Measurements from ENCODE around the gene LY6G5B. TPM values are rescaled to one million over a fixed set of nuclear protein-coding genes. Genes with fewer than 3 reads are reported as not detected.
A peak's percentile ranks its signal among the peaks of the same experiment; 100 is the strongest.

LY6G5B gene
- total RNA-seq, 2 donors from 2014 or later, result 13.9 to 17.0 TPM

GRCh38 chr6:31717499-31718222 is 47.9 kb downstream of the LY6G5B start:
- H3K27ac Mint-ChIP-seq, result peak overlapping the region; percentile 67
- peak; percentile 78 for TF ChIP-seq CTCF (conservative IDR thresholded peaks at IDR 0.05)
- H3K9me3 Mint-ChIP-seq, result no peaks in the 10 kb centered on the region
- H3K4me3 Mint-ChIP-seq, result no peak overlapping the region
- Histone ChIP-seq H3K4me3 (ENCODE audit: low read length) (no peak overlapping the region), H3K9me3 (ENCODE audit: control insufficient read depth, low read length) (no peaks in the 10 kb centered on the region), H3K27me3 (ENCODE audit: control insufficient read depth, insufficient read depth, low read length, poor library complexity, severe bottlenecking) (no peaks in the 10 kb centered on the region), H3K36me3 (ENCODE audit: control insufficient read depth, insufficient read depth, low read length) (no peaks in the 10 kb centered on the region), H3K27ac (ENCODE audit: low read depth, low read length) (no peak overlapping the region), H3K9ac (ENCODE audit: extremely low read depth, low read length, poor library complexity, severe bottlenecking) (no peak overlapping the region), H3K4me1 (ENCODE audit: control insufficient read depth, insufficient read depth, low read length) (peaks cover 7% of the 10 kb centered on the region)
- no peaks in the 10 kb centered on the region for H3K36me3 Mint-ChIP-seq (ENCODE audit: low read depth)
- H3K4me1 Mint-ChIP-seq, result peaks cover 35% of the 10 kb centered on the region
- WGBS, 2 experiments (ENCODE audit: insufficient coverage in 1 of 2, insufficient read length in 1 of 2), result 59 to 77% methylated on average over 7 to 10 of the region's 10 CpGs
- DNase-seq, result peak; percentile 90
- no peaks in the 10 kb centered on the region for H3K27me3 Mint-ChIP-seq (ENCODE audit: insufficient read depth)

- H3K27ac Mint-ChIP-seq, result no peak overlapping the region
- H3K4me1 ChIP-seq (ENCODE audit: control insufficient read depth, insufficient read depth, low read length), result peaks cover 7% of the 10 kb centered on the region
- no peaks in the 10 kb centered on the region for H3K9me3 Mint-ChIP-seq
- no peak overlapping the region for H3K4me3 ChIP-seq (ENCODE audit: low read length)
- H3K27me3 Mint-ChIP-seq (ENCODE audit: insufficient read depth), result no peaks in the 10 kb centered on the region
- H3K27me3 ChIP-seq (ENCODE audit: control insufficient read depth, insufficient read depth, low read length, poor library complexity, severe bottlenecking), result no peaks in the 10 kb centered on the region
- no peak overlapping the region for H3K4me3 Mint-ChIP-seq
- H3K4me1 Mint-ChIP-seq, result peaks cover 31% of the 10 kb centered on the region
- no peak overlapping the region for H3K27ac ChIP-seq (ENCODE audit: low read depth, low read length)
- no peak for TF ChIP-seq CTCF (conservative IDR thresholded peaks at IDR 0.05)
- DNase-seq, result peak; percentile 65
- H3K36me3 ChIP-seq (ENCODE audit: control insufficient read depth, insufficient read depth, low read length), result no peaks in the 10 kb centered on the region
- no peak overlapping the region for H3K9ac ChIP-seq (ENCODE audit: extremely low read depth, low read length, poor library complexity, severe bottlenecking)
- no peaks in the 10 kb centered on the region for H3K9me3 ChIP-seq (ENCODE audit: control insufficient read depth, low read length)
- no peaks in the 10 kb centered on the region for H3K36me3 Mint-ChIP-seq (ENCODE audit: low read depth)
- 100% methylated on average over 1 of the region's 1 CpG; no CpG with 5 or more reads in 1 of the 2 experiments for WGBS, 2 experiments (ENCODE audit: insufficient coverage in 1 of 2, insufficient read length in 1 of 2)
Measured at GRCh38 chr6:31718265-31718664, 48.5 kb downstream of the LY6G5B start.

- no peaks in the 10 kb centered on the region for H3K27me3 Mint-ChIP-seq (ENCODE audit: insufficient read depth)
Measured at GRCh38 chr6:31719001-31719400, 49.2 kb downstream of the LY6G5B start.

More at GRCh38 chr6:31719001-31719400, 49.2 kb downstream of the LY6G5B start:
- Mint-ChIP-seq H3K9me3 (no peaks in the 10 kb centered on the region), H3K4me1 (peaks cover 23% of the 10 kb centered on the region), H3K4me3 (no peak overlapping the region), H3K27ac (no peak overlapping the region), H3K36me3 (ENCODE audit: low read depth) (no peaks in the 10 kb centered on the region)
- H3K4me1 ChIP-seq (ENCODE audit: control insufficient read depth, insufficient read depth, low read length), result peaks cover 3% of the 10 kb centered on the region
- H3K27ac ChIP-seq (ENCODE audit: low read depth, low read length), result no peak overlapping the region
- peak; percentile 47 for DNase-seq
- H3K36me3 ChIP-seq (ENCODE audit: control insufficient read depth, insufficient read depth, low read length), result no peaks in the 10 kb centered on the region
- no peaks in the 10 kb centered on the region for H3K27me3 ChIP-seq (ENCODE audit: control insufficient read depth, insufficient read depth, low read length, poor library complexity, severe bottlenecking)
- H3K9me3 ChIP-seq (ENCODE audit: control insufficient read depth, low read length), result no peaks in the 10 kb centered on the region
- H3K9ac ChIP-seq (ENCODE audit: extremely low read depth, low read length, poor library complexity, severe bottlenecking), result no peak overlapping the region
- TF ChIP-seq CTCF (conservative IDR thresholded peaks at IDR 0.05), result no peak
- 92 to 93% methylated on average over 4 to 6 of the region's 6 CpGs for WGBS, 2 experiments (ENCODE audit: insufficient coverage in 1 of 2, insufficient read length in 1 of 2)
- H3K4me3 ChIP-seq (ENCODE audit: low read length), result no peak overlapping the region

Measured in endodermal cell (in vitro differentiated cells).